Skin of body (tissue), 2 donors: ENCODE results near the gene TMEM176A. TPM values are rescaled to one million over a fixed set of nuclear protein-coding genes. Genes with fewer than 3 reads are reported as not detected.
"Not testable (repeated sequence)": the region's sequence is repeated elsewhere in the genome, so short reads cannot be mapped to it uniquely, and the experiment has no call there.

Experiments used
- DNase-seq: peaks from one replicate; lab custom pipeline; 2025; lab: John Stamatoyannopoulos, UW
- total RNA-seq: library from RNA; depleted of rRNA; stranded (reverse); fragments of >200 nt; gene quantifications from one replicate; pipeline ENCODE4 v1.2.3, GENCODE V29; 2014

TMEM176A gene
- total RNA-seq, 1 donor from 2014 or later = 8.8 TPM

- peak; percentile 46 for DNase-seq
These were observed 11.9 kb upstream of the TMEM176A start for GRCh38 chr7:150788474-150789269.

GRCh38 chr7:150790416-150791075 is 10.0 kb upstream of the TMEM176A start:
- DNase-seq = no peak

GRCh38 chr7:150791304-150791703 is 9.3 kb upstream of the TMEM176A start:
- no peak for DNase-seq

GRCh38 chr7:150791746-150792452 is 8.7 kb upstream of the TMEM176A start:
- no peak for DNase-seq

GRCh38 chr7:150793569-150794238 is 6.9 kb upstream of the TMEM176A start:
- DNase-seq = no peak

- DNase-seq = no peak
These were observed 2.9 kb upstream of the TMEM176A start for GRCh38 chr7:150797661-150798060.

- DNase-seq = no peak
These were observed 1.4 kb upstream of the TMEM176A start for GRCh38 chr7:150799156-150799555.

GRCh38 chr7:150799741-150800580 is 608 bp upstream of the TMEM176A start, which contains the start of gene TMEM176B:
Gene TMEM176B (minus strand): TSS chr7:150800364. CDS start chr7:150796569, 3,795 bp downstream.
- DNase-seq = no peak

- DNase-seq = no peak
These were observed 825 bp downstream of the TMEM176A start for GRCh38 chr7:150801242-150801945.

- DNase-seq = no peak
These were observed 1.6 kb downstream of the TMEM176A start for GRCh38 chr7:150801946-150802771.

GRCh38 chr7:150803161-150803860 is 2.7 kb downstream of the TMEM176A start:
- no peak for DNase-seq

- no peak for DNase-seq
These were observed 4.2 kb downstream of the TMEM176A start for GRCh38 chr7:150804802-150805201.

- no peak for DNase-seq
These were observed 5.3 kb downstream of the TMEM176A start for GRCh38 chr7:150805864-150806263.

- no peak for DNase-seq
These were observed 5.9 kb downstream of the TMEM176A start for GRCh38 chr7:150806454-150806853.

- DNase-seq = no peak
These were observed 6.3 kb downstream of the TMEM176A start for GRCh38 chr7:150806863-150807262.

- DNase-seq = not testable (repeated sequence)
These were observed 7.3 kb downstream of the TMEM176A start for GRCh38 chr7:150807616-150808438.

GRCh38 chr7:150814328-150815001 is 13.9 kb downstream of the TMEM176A start:
- DNase-seq = no peak
